H1 (cell line): ENCODE results near the gene MBP. TPM values are rescaled to one million over a fixed set of nuclear protein-coding genes. Genes with fewer than 3 reads are reported as not detected.

Source experiments
- CTCF ChIA-PET: fragments of 300-600 bp; sonication (Branson Sonifier 250); formaldehyde crosslinking; loops from one replicate; lab custom pipeline; 2021; ENCODE audit not compliant: partially characterized antibody; lab: Charles Lee
- POLR2A ChIA-PET: fragments of 300-600 bp; sonication (Branson Sonifier 250); formaldehyde crosslinking; loops from one replicate; lab custom pipeline; 2021; ENCODE audit warnings: inconsistent platforms; ENCODE audit not compliant: partially characterized antibody; lab: Charles Lee
- DNase-seq, 2 experiments: peaks; one replicate each; pipeline versions ENCODE4 v3.0.0 to v3.0.0-alpha.2; 2010 to 2022; ENCODE audit warnings: low spot score in 2 of 2, low read depth in 1 of 2, mixed read lengths in 1 of 2
- FAIRE-seq: peaks from 2 replicates; lab custom pipeline; 2011; peaks lifted over from hg19 to GRCh38; lab: Jason Lieb, UNC
- H2AFZ ChIP-seq: 2 replicates; pipeline ENCODE4 v1.8.1; 2012; ENCODE audit warnings: low read length, inconsistent platforms
- H2AK5ac ChIP-seq: 2 replicates; pipeline ENCODE4 v1.6.1; 2013; ENCODE audit warnings: low read depth, low read length
- H2BK120ac ChIP-seq: replicated peaks from 2 replicates; pipeline ENCODE3; 2013; ENCODE audit warnings: low read depth, low read length, inconsistent platforms
- H2BK12ac ChIP-seq: 2 replicates; pipeline ENCODE4 v1.6.1; 2013; ENCODE audit warnings: low read depth, low read length
- H2BK15ac ChIP-seq: 2 replicates; pipeline ENCODE4 v1.6.1; 2013; ENCODE audit warnings: low read length
- H2BK20ac ChIP-seq: 2 replicates; pipeline ENCODE4 v1.6.1; 2013; ENCODE audit warnings: low read length
- H2BK5ac ChIP-seq: 2 replicates; pipeline ENCODE4 v1.6.1; 2013; ENCODE audit warnings: low read depth, low read length
- H3K14ac ChIP-seq: 2 replicates; pipeline ENCODE4 v1.6.1; 2013; ENCODE audit warnings: inconsistent platforms; ENCODE audit not compliant: insufficient read length
- H3K18ac ChIP-seq: 2 replicates; pipeline ENCODE4 v1.6.1; 2013; ENCODE audit warnings: low read length; ENCODE audit errors: extremely low read depth
- H3K23ac ChIP-seq: 2 replicates; pipeline ENCODE4 v1.6.1; 2013; ENCODE audit warnings: inconsistent platforms; ENCODE audit not compliant: insufficient read length
- H3K23me2 ChIP-seq: 2 replicates; pipeline ENCODE4 v1.6.1; 2013; ENCODE audit warnings: low read depth, low read length
- H3K27ac ChIP-seq: 2 replicates; pipeline ENCODE4 v1.6.1; 2011; ENCODE audit warnings: low read depth, low read length, inconsistent platforms
- H3K27me3 ChIP-seq, 4 experiments: replicated peaks in 1 of 4; 1 replicate in 1 of 4; 2 replicates in 3 of 4; pipeline versions ENCODE4 v1.6.1 to v1.8.1; 2011 to 2013; ENCODE audit warnings: low read length in 3 of 4, mild to moderate bottlenecking in 3 of 4, inconsistent platforms in 2 of 4, mixed read lengths in 2 of 4, moderate library complexity in 1 of 4; ENCODE audit not compliant: control insufficient read depth in 3 of 4, insufficient read depth in 3 of 4; ENCODE audit errors: extremely low read depth in 1 of 4
- H3K36me3 ChIP-seq, 4 experiments: 2 replicates each; pipeline versions ENCODE4 v1.6.1 to v1.8.1; 2011 to 2013; ENCODE audit warnings: mild to moderate bottlenecking in 4 of 4, low read length in 3 of 4, moderate library complexity in 2 of 4, control low read depth in 1 of 4, inconsistent platforms in 1 of 4; ENCODE audit not compliant: insufficient read depth in 4 of 4, control insufficient read depth in 2 of 4
- H3K4ac ChIP-seq: replicated peaks from 2 replicates; pipeline ENCODE3; 2013; ENCODE audit warnings: low read length, low read depth, mixed read lengths, inconsistent platforms; ENCODE audit not compliant: insufficient read length
- H3K4me1 ChIP-seq, 4 experiments: replicated peaks in 1 of 4; 1 replicate in 1 of 4; 2 replicates in 3 of 4; pipeline versions ENCODE4 v1.6.1 to v1.8.1; 2011 to 2013; ENCODE audit warnings: low read length in 3 of 4, inconsistent platforms in 2 of 4, mixed read lengths in 1 of 4; ENCODE audit not compliant: insufficient read depth in 4 of 4, control insufficient read depth in 3 of 4
- H3K4me2 ChIP-seq, 2 experiments: 2 replicates each; pipeline versions ENCODE4 v1.6.1 to v1.8.1; 2011 to 2013; ENCODE audit warnings: low read depth in 2 of 2, low read length in 2 of 2, control low read depth in 1 of 2, inconsistent platforms in 1 of 2, mild to moderate bottlenecking in 1 of 2; ENCODE audit not compliant: insufficient read depth in 1 of 2
- H3K4me3 ChIP-seq, 4 experiments: fragments of 200-600, 300-600 bp in 1 of 4; sonication (generic), shearing (Covaris generic), sonication (Bioruptor Twin) in 1 of 4; 2 replicates each; pipeline versions ENCODE4 v1.5.1 to v1.8.1; 2011 to 2016; ENCODE audit warnings: low read length in 4 of 4, low read depth in 3 of 4, control low read depth in 2 of 4, inconsistent platforms in 2 of 4, mild to moderate bottlenecking in 2 of 4, mixed read lengths in 1 of 4, moderate library complexity in 1 of 4; ENCODE audit not compliant: insufficient read depth in 2 of 4; ENCODE audit errors: extremely low read depth in 1 of 4
- H3K56ac ChIP-seq: replicated peaks from 2 replicates; pipeline ENCODE3; 2013; ENCODE audit warnings: low read depth, mild to moderate bottlenecking, mixed read lengths, low read length, inconsistent platforms; ENCODE audit not compliant: insufficient read length
- H3K79me1 ChIP-seq: 2 replicates; pipeline ENCODE4 v1.6.1; 2013; ENCODE audit warnings: low read depth, low read length, control low read depth
- H3K79me2 ChIP-seq, 2 experiments: 2 replicates each; pipeline versions ENCODE4 v1.6.1 to v1.8.1; 2012 to 2013; ENCODE audit warnings: low read length in 2 of 2, mild to moderate bottlenecking in 2 of 2, inconsistent platforms in 1 of 2; ENCODE audit not compliant: insufficient read depth in 2 of 2, control insufficient read depth in 1 of 2
- H3K9ac ChIP-seq, 4 experiments: replicated peaks in 1 of 4; 1 replicate in 1 of 4; 2 replicates in 3 of 4; pipeline versions ENCODE4 v1.6.1 to v1.8.1; 2011 to 2013; ENCODE audit warnings: low read depth in 3 of 4, low read length in 3 of 4, control low read depth in 2 of 4, mild to moderate bottlenecking in 2 of 4, moderate library complexity in 2 of 4, inconsistent platforms in 1 of 4; ENCODE audit errors: extremely low read depth in 1 of 4
- H3K9me3 ChIP-seq, 2 experiments: 2 replicates each; pipeline versions ENCODE4 v1.6.1 to v1.8.1; 2012 to 2013; ENCODE audit warnings: mild to moderate bottlenecking in 2 of 2, moderate library complexity in 2 of 2, control low read depth in 1 of 2, inconsistent platforms in 1 of 2, low read depth in 1 of 2, low read length in 1 of 2, mixed read lengths in 1 of 2; ENCODE audit not compliant: insufficient read depth in 2 of 2
- H4K20me1 ChIP-seq, 2 experiments: replicated peaks in 1 of 2; 2 replicates each; pipeline versions ENCODE3 to v1.8.1; 2011 to 2013; ENCODE audit warnings: inconsistent platforms in 2 of 2, low read length in 2 of 2, mild to moderate bottlenecking in 1 of 2; ENCODE audit not compliant: insufficient read depth in 2 of 2, control insufficient read depth in 1 of 2
- H4K5ac ChIP-seq: 2 replicates; pipeline ENCODE4 v1.6.1; 2013; ENCODE audit warnings: low read length, low read depth, mixed read lengths, inconsistent platforms; ENCODE audit not compliant: insufficient read length
- H4K8ac ChIP-seq: 2 replicates; pipeline ENCODE4 v1.8.0; 2013; ENCODE audit warnings: mild to moderate bottlenecking, moderate library complexity, low read length, inconsistent platforms; ENCODE audit not compliant: insufficient read depth; ENCODE audit errors: extremely low read depth
- H4K91ac ChIP-seq: replicated peaks from 2 replicates; pipeline ENCODE3; 2013; ENCODE audit warnings: low read length, mixed read lengths, inconsistent platforms; ENCODE audit not compliant: insufficient read length
- NRF1 ChIP-seq: IDR thresholded peaks from 2 replicates; pipeline ENCODE4 v1.6.1; 2011; ENCODE audit warnings: mild to moderate bottlenecking, low read depth, low read length, improper control_type of control experiment
- SP1 ChIP-seq: IDR thresholded peaks from 2 replicates; pipeline ENCODE4 v1.6.1; 2011; ENCODE audit warnings: low read depth, low read length
- WGBS, 2 experiments: shearing (Covaris generic) in 1 of 2; methylation state at CpG; one replicate each; pipeline versions ENCODE4 v1.1.6 to v1.1.7; 2013 to 2015; ENCODE audit warnings: low lambda C conversion rate in 2 of 2, mixed read lengths in 2 of 2, inconsistent platforms in 1 of 2, low coverage in 1 of 2, missing lambda C conversion rate in 1 of 2; ENCODE audit not compliant: insufficient replicate concordance in 2 of 2, insufficient coverage in 1 of 2, insufficient read length in 1 of 2; ENCODE audit errors: extremely low coverage in 1 of 2, missing lambda C conversion rate in 1 of 2; 5-methylcytosine and 5-hydroxymethylcytosine counted together
- polyA plus RNA-seq, 7 experiments: library from polyadenylated mRNA; depleted of rRNA in 3 of 7; stranded (reverse) in 5 of 7; unstranded in 2 of 7; fragments of >200 nt in 5 of 7; fragments of 200-250 nt in 2 of 7; gene quantifications; 1 replicate in 5 of 7; 2 replicates in 1 of 7; 4 replicates in 1 of 7; pipeline versions ENCODE4 v1.2.1 to v1.2.3, GENCODE V29; 2011 to 2013; ENCODE audit warnings: missing spikeins in 2 of 7, mixed read lengths in 2 of 7
- total RNA-seq: library from RNA; stranded (reverse); fragmentation: NEBNext Ultra II Directional; extraction: Animal tissue kit (Norgen Biotek cat#: 25700); gene quantifications from 2 replicates; pipeline ENCODE4 v1.2.1, GENCODE V29; 2021

Gene MBP
- total and polyA plus RNA-seq, 2 of the 8 experiments (the other 6 are each of a cell fraction or from before 2014, with no cell fraction given) = 7.7 to 19.2 TPM

DNA sequence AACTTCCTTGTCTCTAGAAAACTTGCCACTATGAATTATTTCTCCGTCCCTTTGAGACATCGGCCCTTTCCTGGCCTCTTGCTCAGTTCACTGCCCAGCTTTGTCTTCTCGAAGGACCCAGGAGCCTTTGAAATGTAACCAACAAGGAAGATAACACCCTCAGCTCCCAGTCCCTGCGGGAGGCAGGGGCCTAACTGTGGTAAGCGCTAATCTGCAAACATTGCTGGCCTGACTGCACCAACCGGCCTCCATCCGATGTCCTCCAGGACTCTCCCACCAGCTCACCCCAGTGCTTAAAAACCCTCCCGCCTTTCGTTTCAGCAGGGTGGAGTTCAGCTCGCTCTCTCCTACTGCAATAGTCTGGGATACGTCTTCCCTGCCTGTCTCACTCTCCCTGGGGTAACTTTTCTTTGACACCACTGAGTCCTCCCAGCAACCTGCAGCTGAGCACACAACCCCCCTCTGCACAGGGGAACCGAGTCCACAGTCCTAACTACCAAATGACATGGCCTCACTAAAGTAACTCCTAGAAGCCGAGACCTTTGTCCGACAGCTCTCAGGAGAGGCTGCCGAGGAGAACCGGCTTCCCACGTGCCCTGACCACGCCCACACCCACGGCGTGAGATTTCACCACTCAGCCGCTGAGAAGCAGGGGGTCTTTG lies 76.1 kb downstream of the MBP start:
- Histone ChIP-seq H4K20me1 (no peaks in the 10 kb centered on the region), H2BK12ac (peak overlapping the region; percentile 50; the same call in 1 of the 2 replicates), H3K4me2 (peak overlapping the region; percentile 46 to 51), H2BK5ac (peak overlapping the region; percentile 52; the same call in 1 of the 2 replicates), H3K4me3 (peak overlapping the region in 1 of 4 experiments; percentile 15; a peak in 1 of 8 replicates), H3K18ac (peak overlapping the region; percentile 89), H3K23me2 (peaks cover 2% of the 10 kb centered on the region; the same call in 1 of the 2 replicates), H3K4me1 (peaks cover 15 to 32% (median 21%) of the 10 kb centered on the region in 4 experiments), H3K79me2 (no peaks in the 10 kb centered on the region), H3K23ac (no peak overlapping the region), H2AFZ (no peak overlapping the region), H4K91ac (no peak overlapping the region), H3K56ac (no peak overlapping the region), H2AK5ac (no peak overlapping the region), H3K27ac (no peak overlapping the region), H3K36me3 (no peaks in the 10 kb centered on the region), H4K5ac (no peak overlapping the region), H3K9ac (no peak overlapping the region), H3K4ac (no peak overlapping the region), H3K9me3 (no peaks in the 10 kb centered on the region), H3K27me3 (no peaks in the 10 kb centered on the region), H4K8ac (no peak overlapping the region), H3K14ac (no peak overlapping the region), H2BK120ac (no peak overlapping the region), H2BK20ac (no peak overlapping the region), H3K79me1 (no peaks in the 10 kb centered on the region; the same call in 1 of the 2 replicates), H2BK15ac (0 out of 2 replicates have a peak overlapping the region, but pooled peaks have one; percentile 4)
- ChIA-PET CTCF (interaction anchor here (0.6 to 3.0 kb wide), 11 partner anchors 8 to 108 kb away, joined by 3 to 31 read pairs (median 3); no protein-coding TSS in a partner anchor), POLR2A (no interaction called here)
- WGBS, 2 experiments = 41% methylated on average over 21 of the region's 21 CpGs; no CpG with 5 or more reads in 1 of the 2 experiments
- FAIRE-seq (peak; percentile 69), DNase-seq (no peak)
- TF ChIP-seq SP1 (0 out of 2 replicates have a peak, but pooled peaks have one; percentile 19), NRF1 (no peak)
